Mesodermal cell (in vitro differentiated cells): ENCODE measurements around the gene UBALD1.

Experiments
- H3K27ac ChIP-seq: 2 replicates; pipeline ENCODE4 v1.7.0; 2013; ENCODE audit warnings: mild to moderate bottlenecking, low read depth, low read length, moderate library complexity; ENCODE audit not compliant: severe bottlenecking
- H3K36me3 ChIP-seq: 2 replicates; pipeline ENCODE4 v1.7.1; 2013; ENCODE audit warnings: mild to moderate bottlenecking, low read length, moderate library complexity; ENCODE audit not compliant: control insufficient read depth, insufficient read depth
- H3K4me1 ChIP-seq: one replicate; pipeline ENCODE4 v1.7.1; 2013; ENCODE audit warnings: mild to moderate bottlenecking, low read length; ENCODE audit not compliant: insufficient read depth, control insufficient read depth, poor library complexity, severe bottlenecking
- H3K4me3 ChIP-seq: 2 replicates; pipeline ENCODE4 v1.7.0; 2013; ENCODE audit warnings: low read length, control low read depth, mild to moderate bottlenecking; ENCODE audit not compliant: insufficient read depth, poor library complexity, severe bottlenecking; ENCODE audit errors: extremely low read depth
- H3K9me3 ChIP-seq: 2 replicates; pipeline ENCODE4 v1.7.1; 2013; ENCODE audit warnings: mild to moderate bottlenecking, low read length, moderate library complexity; ENCODE audit not compliant: control insufficient read depth
- WGBS, 2 experiments: methylation state at CpG; one replicate each; pipeline ENCODE4 v1.1.5; 2013; ENCODE audit warnings: missing lambda C conversion rate in 2 of 2; ENCODE audit not compliant: insufficient coverage in 2 of 2; 5-methylcytosine and 5-hydroxymethylcytosine counted together

UBALD1 gene

GRCh38 chr16:4570688-4571321, 43.9 kb downstream of the UBALD1 start:
- 50 to 51% methylated on average over 8 to 11 of the region's 15 CpGs for WGBS, 2 experiments
- no peaks in the 10 kb centered on the region for H3K9me3 ChIP-seq

GRCh38 chr16:4570086-4570485, 44.6 kb downstream of the UBALD1 start:
- Histone ChIP-seq H3K27ac (no peak overlapping the region), H3K4me1 (no peaks in the 10 kb centered on the region), H3K9me3 (no peaks in the 10 kb centered on the region), H3K4me3 (no peak overlapping the region), H3K36me3 (no peaks in the 10 kb centered on the region)
- WGBS, 2 experiments = 88 to 92% methylated on average over 4 to 5 of the region's 6 CpGs

More at GRCh38 chr16:4570688-4571321, 43.9 kb downstream of the UBALD1 start:
- H3K36me3 ChIP-seq = no peaks in the 10 kb centered on the region
- no peak overlapping the region for H3K27ac ChIP-seq
- no peak overlapping the region for H3K4me3 ChIP-seq
- no peaks in the 10 kb centered on the region for H3K4me1 ChIP-seq

GRCh38 chr16:4566144-4566543, 48.5 kb downstream of the UBALD1 start:
- H3K36me3 ChIP-seq = no peaks in the 10 kb centered on the region
- no peaks in the 10 kb centered on the region for H3K9me3 ChIP-seq
- no CpG with 5 or more reads among the region's 3 CpGs for WGBS, 2 experiments
- no peaks in the 10 kb centered on the region for H3K4me1 ChIP-seq
- H3K27ac ChIP-seq = no peak overlapping the region
- no peak overlapping the region for H3K4me3 ChIP-seq

- H3K4me3 ChIP-seq = no peak overlapping the region
- H3K9me3 ChIP-seq = no peaks in the 10 kb centered on the region
- no peaks in the 10 kb centered on the region for H3K4me1 ChIP-seq
- no peak overlapping the region for H3K27ac ChIP-seq
- no peaks in the 10 kb centered on the region for H3K36me3 ChIP-seq
- 85 to 87% methylated on average over 11 to 13 of the region's 18 CpGs for WGBS, 2 experiments
Observed at GRCh38 chr16:4564661-4565267, 49.9 kb downstream of the UBALD1 start.

- 73 to 79% methylated on average over 6 to 7 of the region's 9 CpGs for WGBS, 2 experiments
- no peak overlapping the region for H3K27ac ChIP-seq
- peaks cover 3% of the 10 kb centered on the region for H3K4me1 ChIP-seq
- no peak overlapping the region for H3K4me3 ChIP-seq
- no peaks in the 10 kb centered on the region for H3K9me3 ChIP-seq
- H3K36me3 ChIP-seq = no peaks in the 10 kb centered on the region
Observed at GRCh38 chr16:4561596-4561995, 53.1 kb downstream of the UBALD1 start.
